HUES48 (cell line): ENCODE results near the gene ANKRD28.
"Not testable (repeated sequence)": the region's sequence is repeated elsewhere in the genome, so short reads cannot be mapped to it uniquely, and the experiment has no call there.

Source experiments
- H3K27ac ChIP-seq: one replicate; pipeline ENCODE4 v1.7.0; 2013; ENCODE audit warnings: low read depth, low read length, inconsistent platforms
- H3K27me3 ChIP-seq: 2 replicates; pipeline ENCODE4 v1.6.1; 2013; ENCODE audit warnings: mild to moderate bottlenecking, low read length; ENCODE audit not compliant: control insufficient read depth, insufficient read depth
- H3K36me3 ChIP-seq: 2 replicates; pipeline ENCODE4 v1.6.1; 2013; ENCODE audit warnings: low read length; ENCODE audit not compliant: control insufficient read depth, insufficient read depth
- H3K4me1 ChIP-seq: 2 replicates; pipeline ENCODE4 v1.6.1; 2013; ENCODE audit warnings: mild to moderate bottlenecking, low read length; ENCODE audit not compliant: control insufficient read depth, insufficient read depth
- H3K4me3 ChIP-seq: 2 replicates; pipeline ENCODE4 v1.5.1; 2013; ENCODE audit warnings: mild to moderate bottlenecking, low read depth, low read length
- H3K9ac ChIP-seq: 2 replicates; pipeline ENCODE4 v1.6.1; 2013; ENCODE audit warnings: mild to moderate bottlenecking, low read depth, low read length, moderate library complexity
- H3K9me3 ChIP-seq: 2 replicates; pipeline ENCODE4 v1.6.1; 2013; ENCODE audit warnings: low read length; ENCODE audit not compliant: control insufficient read depth, insufficient read depth

ANKRD28 gene

GRCh38 chr3:15791525-15791924 is 6.3 kb downstream of the ANKRD28 start:
- H3K4me3 ChIP-seq: no peak overlapping the region

DNA sequence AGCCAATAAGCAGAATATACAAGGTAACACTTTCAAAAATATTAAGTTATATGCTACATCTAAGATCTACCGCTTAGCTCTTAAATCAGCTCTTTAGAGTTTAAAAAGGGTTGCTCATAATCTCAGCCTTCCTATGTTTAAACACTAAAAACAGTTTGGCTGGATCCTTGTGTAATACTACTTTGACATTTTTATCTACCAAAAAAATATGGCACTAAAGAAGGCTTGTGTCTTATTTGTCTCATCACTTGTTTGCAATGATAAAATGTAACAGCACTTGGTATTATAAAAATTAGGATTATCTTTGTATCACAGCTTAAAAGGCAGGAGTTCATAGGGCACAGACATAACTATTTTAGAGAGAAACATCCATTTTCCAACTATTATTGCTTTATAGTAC is 9.8 kb downstream of the ANKRD28 start:
- Histone ChIP-seq H3K4me3 (no peak overlapping the region), H3K27ac (no peak overlapping the region), H3K9me3 (no peaks in the 10 kb centered on the region), H3K9ac (no peak overlapping the region), H3K36me3 (0 out of 2 replicates have a peak, but pooled peaks cover 2% of the 10 kb centered on the region), H3K27me3 (no peaks in the 10 kb centered on the region), H3K4me1 (0 out of 2 replicates have a peak, but pooled peaks cover 4% of the 10 kb centered on the region)

More at GRCh38 chr3:15791525-15791924, 6.3 kb downstream of the ANKRD28 start:
- H3K9ac ChIP-seq: no peak overlapping the region
- peaks cover 7% of the 10 kb centered on the region for H3K4me1 ChIP-seq
- no peaks in the 10 kb centered on the region for H3K27me3 ChIP-seq
- H3K36me3 ChIP-seq: peaks cover 10% of the 10 kb centered on the region; the same call in 1 of the 2 replicates
- H3K9me3 ChIP-seq: no peaks in the 10 kb centered on the region
- H3K27ac ChIP-seq: no peak overlapping the region

GRCh38 chr3:15787526-15787925 is 10.3 kb downstream of the ANKRD28 start:
- no peak overlapping the region for H3K9ac ChIP-seq
- no peaks in the 10 kb centered on the region for H3K27me3 ChIP-seq
- no peaks in the 10 kb centered on the region for H3K36me3 ChIP-seq
- H3K27ac ChIP-seq: no peak overlapping the region
- H3K4me1 ChIP-seq: 0 out of 2 replicates have a peak, but pooled peaks cover 4% of the 10 kb centered on the region
- no peak overlapping the region for H3K4me3 ChIP-seq
- no peaks in the 10 kb centered on the region for H3K9me3 ChIP-seq

DNA sequence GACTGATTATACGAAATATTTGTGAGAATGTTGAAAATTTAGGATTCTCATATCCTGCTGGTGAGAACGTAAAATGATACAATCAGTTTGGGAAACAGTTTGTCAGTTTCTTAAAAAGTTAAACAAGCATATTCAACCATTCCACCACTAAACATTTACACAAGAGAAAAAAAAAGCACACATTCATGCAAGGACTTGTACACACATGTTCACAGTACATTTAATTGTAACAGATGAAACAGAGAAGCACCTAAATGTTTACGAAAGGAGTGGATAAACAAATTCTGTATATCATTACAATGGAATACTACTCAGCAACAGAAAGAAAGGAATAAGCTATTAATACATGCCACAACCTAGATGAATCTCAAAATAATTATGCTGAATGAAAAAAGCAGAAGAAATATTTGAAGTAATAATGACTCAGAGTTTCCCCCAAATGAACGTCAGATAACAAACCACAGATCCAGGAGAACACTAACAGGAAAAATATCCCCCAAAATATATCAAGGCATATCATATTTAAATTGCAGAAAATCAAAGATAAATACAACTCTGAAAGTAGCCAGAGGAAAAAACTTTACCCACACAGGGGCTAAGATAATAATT is 14.3 kb downstream of the ANKRD28 start:
- no peak overlapping the region for H3K9ac ChIP-seq
- H3K27ac ChIP-seq: no peak overlapping the region
- peaks cover 19% of the 10 kb centered on the region for H3K4me1 ChIP-seq
- no peaks in the 10 kb centered on the region for H3K27me3 ChIP-seq
- no peaks in the 10 kb centered on the region for H3K9me3 ChIP-seq
- no peaks in the 10 kb centered on the region for H3K36me3 ChIP-seq
- H3K4me3 ChIP-seq: no peak overlapping the region

- Histone ChIP-seq H3K4me3 (no peak overlapping the region), H3K9ac (no peak overlapping the region), H3K27ac (no peak overlapping the region), H3K27me3 (no peaks in the 10 kb centered on the region), H3K36me3 (no peaks in the 10 kb centered on the region), H3K9me3 (no peaks in the 10 kb centered on the region), H3K4me1 (peaks cover 23% of the 10 kb centered on the region)
These were observed 15.3 kb downstream of the ANKRD28 start for GRCh38 chr3:15782429-15782828.

DNA sequence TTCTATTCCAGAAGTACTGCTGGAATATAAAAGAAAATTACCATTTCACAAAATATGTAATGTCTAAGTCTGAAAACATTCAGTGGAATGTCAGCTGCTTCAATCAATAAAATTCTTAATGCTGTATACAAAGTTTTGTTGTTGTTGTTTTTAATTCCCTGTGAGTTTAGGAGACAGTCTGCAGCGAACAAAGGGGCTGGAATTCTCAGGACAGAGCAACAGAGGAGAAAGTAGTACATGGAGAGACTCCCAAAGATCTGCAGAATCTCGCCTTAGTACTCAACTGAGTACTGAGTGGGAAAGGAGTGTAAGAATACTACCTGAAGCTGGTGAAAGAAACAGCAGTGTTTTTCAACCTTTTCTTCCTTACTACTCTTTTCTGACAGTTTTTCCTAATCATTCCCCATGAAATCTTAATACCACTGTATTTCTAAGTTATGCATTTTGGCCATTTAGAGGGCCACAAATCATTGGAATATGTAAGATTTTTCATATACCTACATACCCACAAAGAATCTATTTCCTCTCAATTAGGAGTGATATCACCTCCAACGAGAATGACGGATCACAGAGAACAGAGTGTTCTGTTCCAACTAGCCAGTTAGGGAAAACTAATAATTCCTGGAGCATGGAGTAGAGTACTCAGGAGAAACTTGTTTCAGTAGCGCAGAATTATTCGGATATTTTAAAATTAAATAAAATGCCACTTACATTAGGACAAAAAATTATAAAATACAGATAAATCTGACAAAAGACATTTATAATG is 16.0 kb downstream of the ANKRD28 start:
- Histone ChIP-seq H3K27me3 (no peaks in the 10 kb centered on the region), H3K27ac (no peak overlapping the region), H3K36me3 (no peaks in the 10 kb centered on the region), H3K9me3 (no peaks in the 10 kb centered on the region), H3K9ac (no peak overlapping the region), H3K4me3 (no peak overlapping the region), H3K4me1 (peaks cover 23% of the 10 kb centered on the region)

DNA sequence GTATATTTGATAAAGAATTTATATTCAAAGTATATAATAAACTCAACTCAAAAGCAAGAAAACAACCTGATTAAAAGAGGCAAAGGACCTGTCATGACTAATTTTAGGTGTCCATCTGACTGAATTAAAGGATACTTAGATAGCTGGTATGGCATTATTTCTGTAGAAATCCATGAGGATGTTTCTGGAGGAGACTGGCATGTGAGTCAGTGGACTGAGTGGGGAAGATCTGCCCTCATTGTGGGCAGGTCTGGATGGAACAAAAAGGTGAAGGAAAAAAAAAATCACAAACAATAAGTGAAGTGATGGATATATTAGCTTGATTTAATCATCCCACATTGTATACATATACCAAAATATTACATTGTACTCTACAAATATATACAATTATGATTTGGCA is 16.6 kb downstream of the ANKRD28 start:
- Histone ChIP-seq H3K36me3 (no peaks in the 10 kb centered on the region), H3K9me3 (no peaks in the 10 kb centered on the region), H3K4me1 (peaks cover 23% of the 10 kb centered on the region), H3K4me3 (no peak overlapping the region), H3K27ac (no peak overlapping the region), H3K9ac (no peak overlapping the region), H3K27me3 (no peaks in the 10 kb centered on the region)

DNA sequence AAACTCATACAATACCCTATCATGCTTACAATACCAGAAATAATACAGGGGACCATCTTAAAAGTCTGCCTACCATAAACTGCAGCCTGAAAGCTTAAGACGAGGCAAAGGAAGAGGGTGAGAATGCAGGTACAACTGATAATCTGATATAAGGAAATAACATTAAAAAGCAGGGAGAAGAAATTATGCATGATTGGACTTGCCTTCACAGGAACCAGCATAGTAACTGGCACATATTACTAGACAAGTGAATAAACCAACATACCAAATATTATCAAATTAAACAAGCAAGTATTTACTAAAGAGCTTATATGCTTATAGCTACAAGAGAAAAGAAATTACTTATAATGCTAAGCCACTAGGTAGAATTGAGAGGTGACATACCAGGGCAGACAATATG is 18.7 kb downstream of the ANKRD28 start:
- Histone ChIP-seq H3K9ac (no peak overlapping the region), H3K4me1 (peaks cover 23% of the 10 kb centered on the region), H3K27ac (no peak overlapping the region), H3K9me3 (no peaks in the 10 kb centered on the region), H3K36me3 (no peaks in the 10 kb centered on the region), H3K27me3 (no peaks in the 10 kb centered on the region), H3K4me3 (no peak overlapping the region)

DNA sequence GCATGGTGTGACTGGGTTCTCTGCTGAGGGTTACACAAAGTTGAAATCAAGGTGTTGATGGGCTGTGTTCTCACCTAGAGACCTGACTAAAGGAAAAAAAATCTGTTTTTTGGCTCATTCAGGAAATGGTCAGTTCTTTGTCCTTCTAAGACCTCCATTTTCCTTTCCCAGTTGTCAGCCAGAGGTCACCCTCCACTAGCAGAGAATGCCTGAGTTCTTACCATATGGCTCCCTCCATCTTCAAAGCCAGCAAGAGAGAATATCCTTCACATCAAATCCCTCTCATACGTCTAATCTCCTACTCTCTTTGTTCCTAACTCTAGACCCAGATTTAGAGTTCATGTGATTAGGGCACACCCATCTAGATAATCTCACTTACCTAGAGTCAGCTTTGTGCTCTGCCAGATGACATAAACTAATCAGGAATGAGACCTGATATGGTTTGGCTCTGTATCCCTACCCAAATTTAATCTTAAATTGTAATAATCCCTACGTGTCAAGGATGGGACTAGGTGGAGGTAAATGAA is 19.4 kb downstream of the ANKRD28 start:
- Histone ChIP-seq H3K27me3 (no peaks in the 10 kb centered on the region), H3K36me3 (no peaks in the 10 kb centered on the region), H3K4me1 (peaks cover 20% of the 10 kb centered on the region), H3K9me3 (no peaks in the 10 kb centered on the region), H3K4me3 (no peak overlapping the region), H3K27ac (no peak overlapping the region), H3K9ac (no peak overlapping the region)

DNA sequence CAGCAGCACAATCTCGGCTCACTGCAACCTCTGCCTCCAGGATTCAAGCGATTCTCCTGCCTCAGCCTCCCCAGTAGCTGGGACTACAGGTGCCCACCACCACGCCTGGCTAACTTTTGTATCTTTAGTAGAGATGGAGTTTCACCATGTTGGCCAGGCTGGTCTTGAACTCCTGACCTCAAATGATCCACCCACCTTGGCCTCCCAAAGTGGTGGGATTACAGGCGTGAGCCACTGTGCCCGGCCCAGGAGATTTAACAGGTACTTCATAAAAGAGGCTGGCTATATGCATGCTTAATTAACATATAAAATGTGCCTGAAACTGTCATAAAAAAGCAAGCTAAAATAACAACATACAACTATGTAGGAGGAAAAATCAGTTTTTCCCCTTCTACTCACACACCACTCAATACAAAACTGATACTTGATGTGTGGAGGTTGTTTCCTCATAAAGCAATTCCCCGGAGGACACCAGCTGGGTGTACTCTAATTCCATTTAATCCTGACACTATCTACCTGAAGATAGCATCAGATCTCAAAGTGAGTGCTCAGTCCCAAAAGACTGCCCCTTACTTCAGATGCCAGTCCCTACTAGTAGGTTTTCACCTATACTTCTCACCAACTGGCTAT is 22.7 kb downstream of the ANKRD28 start:
- H3K27ac ChIP-seq, H3K36me3 ChIP-seq, H3K9me3 ChIP-seq, H3K9ac ChIP-seq, H3K27me3 ChIP-seq, H3K4me3 ChIP-seq: not testable (repeated sequence)
- peaks cover 15% of the 10 kb centered on the region for H3K4me1 ChIP-seq

GRCh38 chr3:15771444-15771843 is 26.3 kb downstream of the ANKRD28 start:
- no peaks in the 10 kb centered on the region for H3K27me3 ChIP-seq
- no peak overlapping the region for H3K9ac ChIP-seq
- no peaks in the 10 kb centered on the region for H3K36me3 ChIP-seq
- no peak overlapping the region for H3K4me3 ChIP-seq
- H3K9me3 ChIP-seq: no peaks in the 10 kb centered on the region
- H3K27ac ChIP-seq: no peak overlapping the region
- H3K4me1 ChIP-seq: peaks cover 11% of the 10 kb centered on the region; the same call in 1 of the 2 replicates
